Esophagus squamous epithelium (tissue), 5 donors: ENCODE data around the gene STAB1. TPM values are rescaled to one million over a fixed set of nuclear protein-coding genes. Genes with fewer than 3 reads are reported as not detected.

Experiments
- DNase-seq: peaks from one replicate; lab custom pipeline; 2025; lab: John Stamatoyannopoulos, UW
- H3K27ac ChIP-seq, 4 donors: fragments of 200-600 bp; sonication (generic); one replicate each; pipeline ENCODE4 v1.5.1; 2016 to 2019; ENCODE audit warnings: mild to moderate bottlenecking in 1 of 4
- H3K27me3 ChIP-seq, 4 donors: fragments of 200-600 bp; sonication (generic); 1 replicate in 3 of 4; 2 replicates in 1 of 4; pipeline versions ENCODE4 v1.5.1 to v1.6.0; 2017 to 2021; ENCODE audit warnings: antibody characterized with exemption in 1 of 4
- H3K36me3 ChIP-seq, 3 donors: fragments of 200-600 bp; sonication (generic); one replicate each; pipeline ENCODE4 v1.5.1; 2016 to 2019
- H3K4me1 ChIP-seq, 3 donors: fragments of 200-600 bp; sonication (generic); one replicate each; pipeline ENCODE4 v1.5.1; 2017 to 2019
- H3K4me3 ChIP-seq, 4 donors: fragments of 200-600 bp; sonication (generic); 1 replicate in 3 of 4; 2 replicates in 1 of 4; pipeline ENCODE4 v1.5.1; 2016 to 2019; ENCODE audit warnings: mild to moderate bottlenecking in 2 of 4, moderate library complexity in 1 of 4
- H3K9me3 ChIP-seq, 3 donors: fragments of 200-600 bp; sonication (generic); one replicate each; pipeline ENCODE4 v1.5.1; 2016 to 2019
- CTCF ChIP-seq, 6 experiments: fragments of 450-650 bp in 4 of 6; fragments of 200-600 bp in 2 of 6; sonication (generic) in 2 of 6; IDR thresholded peaks; one replicate each; pipeline ENCODE4 v1.5.1; 2016 to 2019; ENCODE audit warnings: antibody characterized with exemption in 6 of 6, mild to moderate bottlenecking in 4 of 6, moderate library complexity in 4 of 6
- POLR2A ChIP-seq, 4 donors: fragments of 450-650 bp; IDR thresholded peaks; one replicate each; pipeline ENCODE4 v1.6.1; 2017; ENCODE audit warnings: antibody characterized with exemption in 4 of 4, mild to moderate bottlenecking in 4 of 4, moderate library complexity in 3 of 4
- WGBS, 2 donors: methylation state at CpG; one replicate each; pipeline ENCODE4 v1.1.5; 2018; 5-methylcytosine and 5-hydroxymethylcytosine counted together
- intact Hi-C: fragments of 100-400 bp; cut with DNase I; formaldehyde crosslinking; loops from one replicate; pipeline ENCODE4 v1.15.0; 2022
- total RNA-seq, 4 donors: library from RNA; depleted of rRNA; stranded (reverse); fragments of >200 nt; gene quantifications; one replicate each; pipeline ENCODE4 v1.1.0, GENCODE V29; 2016
- donor health status: DM: yes; HTN: yes; CAD: no.

Gene STAB1
- total RNA-seq, 4 donors from 2014 or later = 5.6 to 69.4 (median 32.3) TPM

- Histone ChIP-seq H3K36me3 (peaks cover 0 to 88% (median 19%) of the 10 kb centered on the region in 3 donors), H3K9me3 (no peaks in the 10 kb centered on the region), H3K27ac (no peak overlapping the region), H3K4me3 (no peak overlapping the region), H3K4me1 (no peaks in the 10 kb centered on the region), H3K27me3 (no peaks in the 10 kb centered on the region)
- no peak for TF ChIP-seq CTCF (IDR thresholded peaks at IDR 0.05)
- TF ChIP-seq POLR2A (IDR thresholded peaks at IDR 0.05) = no peak
- no peak for DNase-seq
- intact Hi-C loops = no loop called here
- WGBS, 2 donors = 66 to 77% methylated on average over 3 of the region's 3 CpGs
Measured at GRCh38 chr3:52546111-52546901, 51.2 kb downstream of the STAB1 start.

DNA sequence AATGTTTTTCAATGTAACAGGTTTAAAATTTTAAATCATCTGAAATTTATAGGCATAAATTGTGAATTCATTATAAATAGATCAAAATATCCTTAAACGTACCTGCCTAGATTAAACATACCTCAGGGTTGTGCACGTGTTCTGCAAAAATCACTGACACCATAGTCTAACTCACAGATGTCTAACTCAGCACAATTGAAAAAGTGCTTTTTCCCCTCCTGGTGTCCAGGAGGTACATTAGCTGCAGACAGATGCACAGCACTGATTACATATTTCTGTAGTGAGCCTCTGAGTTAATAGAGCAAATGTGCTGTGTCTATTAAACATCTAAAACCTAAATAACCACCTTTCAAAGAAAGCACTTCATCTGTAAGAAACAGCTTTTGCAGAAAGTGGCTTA, 52.0 kb downstream of the STAB1 start:
- Histone ChIP-seq H3K27me3 (no peaks in the 10 kb centered on the region), H3K4me1 (no peaks in the 10 kb centered on the region), H3K36me3 (peaks cover 0 to 88% (median 25%) of the 10 kb centered on the region in 3 donors), H3K9me3 (no peaks in the 10 kb centered on the region), H3K27ac (no peak overlapping the region), H3K4me3 (no peak overlapping the region)
- WGBS, 2 donors = 73 to 81% methylated on average over 2 of the region's 2 CpGs
- no peak for DNase-seq
- TF ChIP-seq POLR2A (IDR thresholded peaks at IDR 0.05) (no peak), CTCF (IDR thresholded peaks at IDR 0.05) (no peak)
- intact Hi-C loops = no loop called here

GRCh38 chr3:52551118-52551517, 56.0 kb downstream of the STAB1 start:
- peaks cover 0 to 8% (median 0%) of the 10 kb centered on the region in 3 donors for H3K4me1 ChIP-seq
- no peak for TF ChIP-seq CTCF (IDR thresholded peaks at IDR 0.05)
- TF ChIP-seq POLR2A (IDR thresholded peaks at IDR 0.05) = no peak
- H3K27me3 ChIP-seq = no peaks in the 10 kb centered on the region
- H3K4me3 ChIP-seq = no peak overlapping the region
- H3K9me3 ChIP-seq = no peaks in the 10 kb centered on the region
- H3K27ac ChIP-seq = no peak overlapping the region
- DNase-seq = no peak
- H3K36me3 ChIP-seq = peaks cover 0 to 91% (median 34%) of the 10 kb centered on the region in 3 donors
- intact Hi-C loops = no loop called here

GRCh38 chr3:52552089-52552488, 57.0 kb downstream of the STAB1 start:
- intact Hi-C loops = no loop called here
- TF ChIP-seq CTCF (IDR thresholded peaks at IDR 0.05) (no peak), POLR2A (IDR thresholded peaks at IDR 0.05) (no peak)
- no peak for DNase-seq
- peaks cover 0 to 17% (median 0%) of the 10 kb centered on the region in 3 donors for H3K4me1 ChIP-seq
- H3K27ac ChIP-seq = no peak overlapping the region
- no peaks in the 10 kb centered on the region for H3K27me3 ChIP-seq
- WGBS, 2 donors = 43 to 54% methylated on average over 3 of the region's 3 CpGs
- H3K4me3 ChIP-seq = no peak overlapping the region
- peaks cover 0 to 93% (median 34%) of the 10 kb centered on the region in 3 donors for H3K36me3 ChIP-seq
- no peaks in the 10 kb centered on the region for H3K9me3 ChIP-seq

DNA sequence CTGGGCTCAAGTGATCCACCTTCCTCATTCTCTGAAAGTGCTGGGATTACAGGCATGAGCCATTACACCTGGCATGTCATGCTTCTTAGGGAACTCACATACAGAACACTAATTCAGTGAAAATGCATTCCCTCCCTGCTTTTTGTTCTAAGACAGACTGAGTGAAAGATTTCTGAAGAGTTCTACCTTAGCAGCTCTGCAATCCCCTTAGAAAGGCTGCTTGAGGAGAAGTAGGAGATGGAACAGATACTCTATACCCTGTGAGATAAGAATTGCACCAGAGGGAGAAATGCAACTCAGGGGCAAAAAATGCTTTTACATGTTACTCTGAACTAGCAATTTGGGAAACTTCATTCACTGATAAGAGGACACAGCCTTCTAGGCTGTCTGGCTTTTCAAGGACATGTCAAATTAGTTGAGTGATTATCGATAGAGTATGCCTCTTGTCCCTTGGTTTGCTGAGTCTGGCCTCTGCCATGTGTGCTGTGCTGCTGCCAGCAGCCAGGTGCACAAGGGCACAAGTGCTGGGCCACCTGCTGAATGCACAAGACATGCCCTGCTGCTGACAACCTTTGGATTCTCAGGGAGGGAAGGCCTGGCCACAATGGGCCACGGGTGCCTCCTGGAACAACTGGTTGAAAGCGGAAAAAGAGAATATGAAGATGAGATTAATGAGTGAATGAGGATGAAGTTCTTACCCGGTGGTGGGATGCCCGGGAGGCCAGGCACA, 59.1 kb downstream of the STAB1 start:
- Histone ChIP-seq H3K4me1 (peaks cover 0 to 17% (median 0%) of the 10 kb centered on the region in 3 donors), H3K27ac (no peak overlapping the region), H3K9me3 (no peaks in the 10 kb centered on the region), H3K27me3 (no peaks in the 10 kb centered on the region), H3K4me3 (no peak overlapping the region), H3K36me3 (peaks cover 0 to 93% (median 38%) of the 10 kb centered on the region in 3 donors)
- 93 to 95% methylated on average over 4 to 5 of the region's 5 CpGs for WGBS, 2 donors
- no peak for TF ChIP-seq CTCF (IDR thresholded peaks at IDR 0.05)
- intact Hi-C loops = no loop called here
- no peak for DNase-seq
